Urinary bladder (tissue), 4 donors: ENCODE data around the gene METTL13. TPM values are rescaled to one million over a fixed set of nuclear protein-coding genes. Genes with fewer than 3 reads are reported as not detected.
"Not testable (repeated sequence)": the region's sequence is repeated elsewhere in the genome, so short reads cannot be mapped to it uniquely, and the experiment has no call there.

ENCODE experiments used
- DNase-seq: peaks from one replicate; pipeline ENCODE4 v3.0.0-alpha.2; 2015; ENCODE audit errors: extremely low spot score
- H3K27ac ChIP-seq: one replicate; pipeline ENCODE4 v1.5.1; 2013; ENCODE audit warnings: low read depth, mild to moderate bottlenecking, moderate library complexity
- H3K36me3 ChIP-seq: one replicate; pipeline ENCODE4 v1.6.1; 2013; ENCODE audit warnings: mild to moderate bottlenecking, moderate library complexity; ENCODE audit not compliant: insufficient read depth
- H3K4me1 ChIP-seq: one replicate; pipeline ENCODE4 v1.6.1; 2013; ENCODE audit warnings: mild to moderate bottlenecking, moderate library complexity; ENCODE audit not compliant: insufficient read depth
- H3K4me3 ChIP-seq: one replicate; pipeline ENCODE4 v1.5.1; 2013; ENCODE audit warnings: low read depth, low read length
- WGBS: extraction: QIAGEN DNeasy Blood & Tissue Kit; methylation state at CpG from one replicate; pipeline ENCODE4 v1.1.7; 2013; 5-methylcytosine and 5-hydroxymethylcytosine counted together
- polyA plus RNA-seq: library from polyadenylated mRNA; stranded (reverse); fragments of 200-250 nt; gene quantifications from one replicate; pipeline ENCODE4 v1.2.3, GENCODE V29; 2013
- total RNA-seq: library from RNA; depleted of rRNA; stranded (reverse); fragments of >200 nt; gene quantifications from one replicate; pipeline ENCODE4 v1.2.3, GENCODE V29; 2014
- donor health status: healthy with polysubstance abuse.
- donor health status: healthy.

METTL13 gene
- total and polyA plus RNA-seq, 2 donors: 14.9 to 22.1 TPM

- no peak for DNase-seq
- 86% methylated on average over 9 of the region's 9 CpGs for WGBS
- Histone ChIP-seq H3K4me1 (peaks cover 2% of the 10 kb centered on the region), H3K4me3 (no peak overlapping the region), H3K36me3 (peaks cover 6% of the 10 kb centered on the region), H3K27ac (no peak overlapping the region)
These were observed 4.3 kb downstream of the METTL13 start for GRCh38 chr1:171785766-171786165.

- 96% methylated on average over 2 of the region's 2 CpGs for WGBS
- Histone ChIP-seq H3K4me3 (no peak overlapping the region), H3K36me3 (peaks cover 10% of the 10 kb centered on the region), H3K4me1 (peaks cover 2% of the 10 kb centered on the region), H3K27ac (no peak overlapping the region)
- no peak for DNase-seq
These were observed 5.1 kb downstream of the METTL13 start for GRCh38 chr1:171786534-171786933.

- WGBS: 94% methylated on average over 15 of the region's 15 CpGs
- peaks cover 16% of the 10 kb centered on the region for H3K36me3 ChIP-seq
- H3K4me3 ChIP-seq: no peak overlapping the region
- no peak overlapping the region for H3K27ac ChIP-seq
- no peak for DNase-seq
- peaks cover 2% of the 10 kb centered on the region for H3K4me1 ChIP-seq
These were observed 6.4 kb downstream of the METTL13 start for GRCh38 chr1:171787686-171788480.

GRCh38 chr1:171788696-171789095 lies 7.2 kb downstream of the METTL13 start:
- Histone ChIP-seq H3K36me3 (peaks cover 16% of the 10 kb centered on the region), H3K27ac (no peak overlapping the region), H3K4me3 (no peak overlapping the region), H3K4me1 (no peaks in the 10 kb centered on the region)
- no peak for DNase-seq
- 88% methylated on average over 5 of the region's 5 CpGs for whole genome bisulfite sequencing

- Histone ChIP-seq H3K27ac (no peak overlapping the region), H3K4me1 (no peaks in the 10 kb centered on the region), H3K36me3 (peaks cover 16% of the 10 kb centered on the region), H3K4me3 (no peak overlapping the region)
- WGBS: 92% methylated on average over 6 of the region's 6 CpGs
- DNase-seq: no peak
These were observed 8.9 kb downstream of the METTL13 start for GRCh38 chr1:171790318-171790717.

- H3K4me1 ChIP-seq: no peaks in the 10 kb centered on the region
- peaks cover 13% of the 10 kb centered on the region for H3K36me3 ChIP-seq
- no peak for DNase-seq
- 91% methylated on average over 7 of the region's 7 CpGs for WGBS
- no peak overlapping the region for H3K4me3 ChIP-seq
- no peak overlapping the region for H3K27ac ChIP-seq
These were observed 11.4 kb downstream of the METTL13 start for GRCh38 chr1:171792656-171793369.

- H3K36me3 ChIP-seq: peaks cover 13% of the 10 kb centered on the region
- no peak overlapping the region for H3K4me3 ChIP-seq
- no peaks in the 10 kb centered on the region for H3K4me1 ChIP-seq
- 98% methylated on average over 1 of the region's 1 CpG for WGBS
- H3K27ac ChIP-seq: no peak overlapping the region
- DNase-seq: no peak
These were observed 12.2 kb downstream of the METTL13 start for GRCh38 chr1:171793636-171794035.

GRCh38 chr1:171794085-171794484 lies 12.6 kb downstream of the METTL13 start:
- H3K27ac ChIP-seq: no peak overlapping the region
- no peak for DNase-seq
- no peak overlapping the region for H3K4me3 ChIP-seq
- 83% methylated on average over 4 of the region's 4 CpGs for WGBS
- peaks cover 13% of the 10 kb centered on the region for H3K36me3 ChIP-seq
- H3K4me1 ChIP-seq: no peaks in the 10 kb centered on the region

- H3K36me3 ChIP-seq: peaks cover 9% of the 10 kb centered on the region
- no peak for DNase-seq
- WGBS: 88% methylated on average over 5 of the region's 5 CpGs
These were observed 15.1 kb downstream of the METTL13 start for GRCh38 chr1:171796592-171796991.

GRCh38 chr1:171798311-171798710 lies 16.9 kb downstream of the METTL13 start:
- Histone ChIP-seq H3K36me3 (peaks cover 3% of the 10 kb centered on the region), H3K27ac (no peak overlapping the region), H3K4me1 (no peaks in the 10 kb centered on the region), H3K4me3 (no peak overlapping the region)
- WGBS: 90% methylated on average over 3 of the region's 3 CpGs
- DNase-seq: no peak

More at GRCh38 chr1:171796592-171796991, 15.1 kb downstream of the METTL13 start:
- H3K27ac ChIP-seq: no peak overlapping the region
- no peaks in the 10 kb centered on the region for H3K4me1 ChIP-seq
- H3K4me3 ChIP-seq: no peak overlapping the region

GRCh38 chr1:171798765-171799164 lies 17.3 kb downstream of the METTL13 start:
- Histone ChIP-seq H3K4me3 (no peak overlapping the region), H3K27ac (no peak overlapping the region), H3K4me1 (no peaks in the 10 kb centered on the region), H3K36me3 (peaks cover 3% of the 10 kb centered on the region)
- no peak for DNase-seq
- 81% methylated on average over 3 of the region's 3 CpGs for WGBS

- 31% methylated on average over 4 of the region's 4 CpGs for WGBS
These were observed 17.7 kb downstream of the METTL13 start for GRCh38 chr1:171799166-171799565.

GRCh38 chr1:171799698-171800097 lies 18.2 kb downstream of the METTL13 start:
- not testable (repeated sequence) for H3K36me3 ChIP-seq, DNase-seq, H3K4me1 ChIP-seq, H3K27ac ChIP-seq, H3K4me3 ChIP-seq
- 98% methylated on average over 2 of the region's 2 CpGs for WGBS

More at GRCh38 chr1:171799166-171799565, 17.7 kb downstream of the METTL13 start:
- Histone ChIP-seq H3K36me3 (peaks cover 3% of the 10 kb centered on the region), H3K27ac (no peak overlapping the region), H3K4me1 (no peaks in the 10 kb centered on the region), H3K4me3 (no peak overlapping the region)
- DNase-seq: no peak

- DNase-seq: no peak
- Histone ChIP-seq H3K36me3 (peaks cover 3% of the 10 kb centered on the region), H3K4me3 (no peak overlapping the region), H3K4me1 (no peaks in the 10 kb centered on the region), H3K27ac (no peak overlapping the region)
- WGBS: 93% methylated on average over 3 of the region's 3 CpGs
These were observed 18.9 kb downstream of the METTL13 start for GRCh38 chr1:171800342-171800741.
